ENCODE data around the gene MED31.
"Not testable (repeated sequence)": the region's sequence is repeated elsewhere in the genome, so short reads cannot be mapped to it uniquely, and the experiment has no call there.

- not testable (repeated sequence) for TF ChIP-seq SUZ12 (IDR thresholded peaks at IDR 0.05; ENCODE audit: low read depth, low read length); ZBTB10 (CRISPR knock-in tag; IDR thresholded peaks at IDR 0.05; ENCODE audit: borderline replicate concordance); CTCF (CRISPR knock-in tag; IDR thresholded peaks at IDR 0.05)
Measured at GRCh38 chr17:6663200-6663599, 11.8 kb upstream of the MED31 start.

Measured in HepG2 (cell line).